ENCODE results near the gene IL1RAPL1. TPM values are rescaled to one million over a fixed set of nuclear protein-coding genes. Genes with fewer than 3 reads are reported as not detected.
"Not testable (repeated sequence)": the region's sequence is repeated elsewhere in the genome, so short reads cannot be mapped to it uniquely, and the experiment has no call there.

IL1RAPL1 gene
- total RNA-seq, 1 donor from 2014 or later, result not detected

DNA sequence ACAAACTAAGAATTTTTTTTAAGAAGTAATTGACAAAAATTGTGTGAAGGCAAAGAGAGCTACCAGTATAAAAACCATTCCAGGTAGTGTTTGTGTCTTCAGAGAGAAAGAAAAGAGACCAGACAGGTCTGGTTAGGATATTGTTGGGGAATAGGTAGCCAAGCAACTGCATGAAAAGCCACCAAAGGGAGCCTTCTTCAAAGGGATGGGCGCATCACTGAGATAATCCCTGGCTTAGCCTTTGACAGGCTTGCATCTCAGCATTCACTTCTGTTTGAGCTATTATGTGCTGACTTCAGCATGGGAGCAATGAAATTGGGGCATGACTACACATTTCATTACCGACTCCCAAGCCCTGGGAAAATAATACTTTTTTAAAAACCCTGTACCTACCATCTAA, 496.6 kb downstream of the IL1RAPL1 start:
- TF ChIP-seq, protein P1, sequence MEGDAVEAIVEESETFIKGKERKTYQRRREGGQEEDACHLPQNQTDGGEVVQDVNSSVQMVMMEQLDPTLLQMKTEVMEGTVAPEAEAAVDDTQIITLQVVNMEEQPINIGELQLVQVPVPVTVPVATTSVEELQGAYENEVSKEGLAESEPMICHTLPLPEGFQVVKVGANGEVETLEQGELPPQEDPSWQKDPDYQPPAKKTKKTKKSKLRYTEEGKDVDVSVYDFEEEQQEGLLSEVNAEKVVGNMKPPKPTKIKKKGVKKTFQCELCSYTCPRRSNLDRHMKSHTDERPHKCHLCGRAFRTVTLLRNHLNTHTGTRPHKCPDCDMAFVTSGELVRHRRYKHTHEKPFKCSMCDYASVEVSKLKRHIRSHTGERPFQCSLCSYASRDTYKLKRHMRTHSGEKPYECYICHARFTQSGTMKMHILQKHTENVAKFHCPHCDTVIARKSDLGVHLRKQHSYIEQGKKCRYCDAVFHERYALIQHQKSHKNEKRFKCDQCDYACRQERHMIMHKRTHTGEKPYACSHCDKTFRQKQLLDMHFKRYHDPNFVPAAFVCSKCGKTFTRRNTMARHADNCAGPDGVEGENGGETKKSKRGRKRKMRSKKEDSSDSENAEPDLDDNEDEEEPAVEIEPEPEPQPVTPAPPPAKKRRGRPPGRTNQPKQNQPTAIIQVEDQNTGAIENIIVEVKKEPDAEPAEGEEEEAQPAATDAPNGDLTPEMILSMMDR (IDR thresholded peaks at IDR 0.05), result no peak
- Histone ChIP-seq H3K27me3 (no peaks in the 10 kb centered on the region), H3K9me3 (no peaks in the 10 kb centered on the region), H3K27ac (no peak overlapping the region), H3K4me1 (no peaks in the 10 kb centered on the region), H3K4me3 (no peak overlapping the region), H3K36me3 (no peaks in the 10 kb centered on the region)
- intact Hi-C loops (cut with DNase I), result no loop called here
- no peak for DNase-seq (ENCODE audit: low spot score in 2 of 2)

DNA sequence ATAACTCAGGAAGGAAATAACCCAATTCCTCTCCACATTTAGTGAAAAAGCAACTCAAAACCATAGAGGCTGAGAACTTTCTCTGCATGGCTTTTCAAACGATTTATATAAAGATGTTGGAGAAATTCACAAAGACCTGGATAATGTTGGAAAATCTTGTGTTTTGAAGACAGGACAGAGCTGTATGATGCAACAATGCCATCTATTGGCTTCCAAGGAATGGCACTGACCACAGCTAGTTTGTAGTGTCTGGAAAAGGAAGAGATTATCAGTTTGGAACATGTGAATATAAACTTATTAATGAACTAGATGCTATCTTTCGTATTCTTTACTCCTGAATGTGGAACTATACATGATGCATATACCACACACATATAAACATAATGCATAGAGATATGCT, 503.6 kb downstream of the IL1RAPL1 start:
- Histone ChIP-seq H3K4me1 (no peaks in the 10 kb centered on the region), H3K9me3 (no peaks in the 10 kb centered on the region), H3K27ac (no peak overlapping the region), H3K36me3 (no peaks in the 10 kb centered on the region), H3K27me3 (no peaks in the 10 kb centered on the region), H3K4me3 (no peak overlapping the region)
- intact Hi-C loops (cut with DNase I), result no loop called here
- TF ChIP-seq, protein P1 (IDR thresholded peaks at IDR 0.05), result peak in 1 of 3 experiments; percentile 25
- no peak for DNase-seq (ENCODE audit: low spot score in 2 of 2)

DNA sequence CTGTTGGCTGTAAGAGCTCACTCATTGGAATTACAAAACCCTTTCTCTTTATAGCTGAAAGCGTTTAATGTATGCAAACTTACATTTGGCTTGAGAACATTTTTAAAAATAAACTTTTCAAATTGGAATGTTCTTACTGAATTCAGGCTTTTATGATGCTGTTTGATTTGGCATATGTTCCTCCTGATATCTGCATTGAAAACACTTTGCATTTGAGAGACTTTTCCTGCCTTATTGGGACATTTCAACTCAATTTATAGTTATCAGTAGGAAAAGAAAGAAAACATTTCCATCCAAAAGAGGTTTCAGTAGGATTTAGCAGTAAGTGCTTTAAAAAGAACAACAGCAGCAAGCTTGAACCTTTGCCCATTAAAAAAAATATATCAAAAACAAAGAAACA, 520.0 kb downstream of the IL1RAPL1 start:
- Histone ChIP-seq H3K27me3 (no peaks in the 10 kb centered on the region), H3K36me3 (no peaks in the 10 kb centered on the region), H3K4me3 (no peak overlapping the region), H3K27ac (no peak overlapping the region), H3K9me3 (no peaks in the 10 kb centered on the region), H3K4me1 (no peaks in the 10 kb centered on the region)
- intact Hi-C loops (cut with DNase I), result no loop called here
- no peak for DNase-seq (ENCODE audit: low spot score in 2 of 2)
- TF ChIP-seq, protein P1 (IDR thresholded peaks at IDR 0.05), result no peak

DNA sequence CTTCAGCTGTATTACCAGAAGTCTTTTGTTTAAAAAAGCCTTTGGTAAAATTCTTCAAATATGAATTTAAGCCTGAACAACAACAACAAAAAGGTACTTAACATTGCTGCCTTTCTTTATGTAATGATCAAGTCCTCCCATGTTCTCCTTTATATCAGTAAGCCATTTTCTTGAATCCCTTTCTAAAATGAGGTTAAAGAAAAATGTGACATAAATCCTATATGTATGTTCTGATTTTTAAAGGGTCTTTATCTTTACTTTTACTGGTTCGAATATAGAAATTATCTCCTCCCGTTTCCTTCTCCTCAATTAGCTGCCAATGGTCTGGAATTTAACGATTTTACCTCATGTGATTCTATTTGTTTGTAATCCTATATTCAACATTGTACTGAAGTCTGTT, 522.8 kb downstream of the IL1RAPL1 start:
- H3K4me1 ChIP-seq, result no peaks in the 10 kb centered on the region
- TF ChIP-seq, protein P1 (IDR thresholded peaks at IDR 0.05), result no peak
- DNase-seq (ENCODE audit: low spot score in 2 of 2), result no peak
- H3K27me3 ChIP-seq, result no peaks in the 10 kb centered on the region
- no peak overlapping the region for H3K4me3 ChIP-seq
- H3K36me3 ChIP-seq, result no peaks in the 10 kb centered on the region
- intact Hi-C loops (cut with DNase I), result no loop called here
- no peak overlapping the region for H3K27ac ChIP-seq
- no peaks in the 10 kb centered on the region for H3K9me3 ChIP-seq

DNA sequence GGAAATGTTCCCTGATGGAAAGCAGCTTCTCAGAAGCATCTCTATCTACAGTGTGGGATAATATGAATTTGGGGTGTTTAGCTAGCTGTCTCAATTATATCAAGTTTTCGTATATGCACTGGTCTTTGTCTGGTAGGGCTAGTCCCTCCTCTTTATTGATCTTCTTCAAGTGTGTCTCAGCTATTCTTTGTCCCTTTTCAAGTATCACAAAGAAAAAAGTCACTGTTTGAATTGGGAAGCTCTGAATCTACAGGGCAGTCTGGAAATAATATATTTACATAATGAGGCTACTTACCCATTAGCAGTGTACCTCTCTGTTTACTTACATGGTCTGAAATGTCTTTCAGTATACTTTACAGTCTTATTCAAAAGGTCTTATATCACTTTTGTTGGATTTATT, 526.0 kb downstream of the IL1RAPL1 start:
- DNase-seq (ENCODE audit: low spot score in 2 of 2), result no peak
- H3K4me1 ChIP-seq, result no peaks in the 10 kb centered on the region
- no peaks in the 10 kb centered on the region for H3K27me3 ChIP-seq
- H3K9me3 ChIP-seq, result no peaks in the 10 kb centered on the region
- intact Hi-C loops (cut with DNase I), result no loop called here
- no peaks in the 10 kb centered on the region for H3K36me3 ChIP-seq
- H3K27ac ChIP-seq, result no peak overlapping the region
- no peak overlapping the region for H3K4me3 ChIP-seq
- TF ChIP-seq, protein P1 (IDR thresholded peaks at IDR 0.05), result no peak

DNA sequence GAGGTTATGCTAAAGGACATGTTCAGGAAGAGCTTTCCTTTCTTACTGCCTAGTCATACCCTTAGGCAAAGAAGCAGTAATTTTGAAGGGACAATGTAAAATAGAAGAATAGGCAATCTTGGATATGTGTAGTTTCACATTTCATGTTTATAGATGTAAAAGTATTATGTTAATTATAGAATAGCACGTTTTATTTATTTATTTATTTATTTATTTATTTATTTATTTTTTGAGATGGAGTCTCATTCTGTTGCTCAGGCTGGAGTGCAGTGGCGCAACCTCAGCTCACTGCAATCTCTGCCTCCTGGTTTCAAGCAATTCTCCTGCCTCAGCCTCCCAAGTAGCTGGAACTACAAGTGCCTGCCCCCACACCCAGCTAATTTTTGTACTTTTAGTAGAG, 535.6 kb downstream of the IL1RAPL1 start:
- DNase-seq (ENCODE audit: low spot score in 2 of 2); H3K9me3 ChIP-seq; H3K36me3 ChIP-seq; intact Hi-C loops (cut with DNase I); H3K4me3 ChIP-seq; H3K27me3 ChIP-seq; H3K27ac ChIP-seq; H3K4me1 ChIP-seq: not testable (repeated sequence)
